Measurements from ENCODE around the gene DIS3L2. TPM values are rescaled to one million over a fixed set of nuclear protein-coding genes. Genes with fewer than 3 reads are reported as not detected.

The DIS3L2 gene
- total RNA-seq, 4 donors from 2014 or later: 12.8 to 27.3 (median 16.8) TPM

- H3K9me3 ChIP-seq: no peaks in the 10 kb centered on the region
- DNase-seq (no peak), ATAC-seq (no peak)
- intact Hi-C loops (cut with DNase I; ENCODE audit: low total_unique reads): no loop called here
- H3K4me3 ChIP-seq: no peak overlapping the region
- TF ChIP-seq POLR2A (IDR thresholded peaks at IDR 0.05): no peak
- TF ChIP-seq CTCF (IDR thresholded peaks at IDR 0.05 in 4 of 5, conservative IDR thresholded peaks at IDR 0.05 in 1 of 5): no peak
- no peaks in the 10 kb centered on the region for H3K27me3 ChIP-seq
- H3K36me3 ChIP-seq: peaks cover 0 to 4% of the 10 kb centered on the region in 2 donors
- in situ Hi-C loops (cut with MboI; ENCODE audit: low sequenced_read_pairs in 4 of 4): no loop called here
- no peaks in the 10 kb centered on the region for H3K4me1 ChIP-seq
- H3K27ac ChIP-seq: no peak overlapping the region
Measured at GRCh38 chr2:232085164-232085563, 123.7 kb downstream of the DIS3L2 start.

GRCh38 chr2:232085826-232086425 lies 124.4 kb downstream of the DIS3L2 start:
- Histone ChIP-seq H3K36me3 (peaks cover 0 to 4% of the 10 kb centered on the region in 2 donors), H3K27me3 (no peaks in the 10 kb centered on the region), H3K27ac (no peak overlapping the region), H3K4me1 (no peaks in the 10 kb centered on the region), H3K9me3 (no peaks in the 10 kb centered on the region), H3K4me3 (no peak overlapping the region)
- ATAC-seq (no peak), DNase-seq (no peak)
- in situ Hi-C loops (cut with MboI; ENCODE audit: low sequenced_read_pairs in 4 of 4): no loop called here
- intact Hi-C loops (cut with DNase I; ENCODE audit: low total_unique reads): no loop called here
- TF ChIP-seq POLR2A (IDR thresholded peaks at IDR 0.05): no peak
- no peak for TF ChIP-seq CTCF (IDR thresholded peaks at IDR 0.05 in 4 of 5, conservative IDR thresholded peaks at IDR 0.05 in 1 of 5)

GRCh38 chr2:232088771-232089170 lies 127.3 kb downstream of the DIS3L2 start:
- H3K27me3 ChIP-seq: no peaks in the 10 kb centered on the region

GRCh38 chr2:232094201-232094600 lies 132.7 kb downstream of the DIS3L2 start:
- Histone ChIP-seq H3K27ac (no peak overlapping the region), H3K4me3 (no peak overlapping the region), H3K36me3 (peaks cover 0 to 13% of the 10 kb centered on the region in 2 donors), H3K9me3 (no peaks in the 10 kb centered on the region), H3K4me1 (no peaks in the 10 kb centered on the region), H3K27me3 (no peaks in the 10 kb centered on the region)
- DNase-seq: no peak
- TF ChIP-seq CTCF (IDR thresholded peaks at IDR 0.05 in 4 of 5, conservative IDR thresholded peaks at IDR 0.05 in 1 of 5) (no peak), POLR2A (IDR thresholded peaks at IDR 0.05) (no peak)
- no peak for ATAC-seq
- intact Hi-C loops (cut with DNase I; ENCODE audit: low total_unique reads): no loop called here
- in situ Hi-C loops (cut with MboI; ENCODE audit: low sequenced_read_pairs in 4 of 4): no loop called here

More at GRCh38 chr2:232088771-232089170, 127.3 kb downstream of the DIS3L2 start:
- in situ Hi-C loops (cut with MboI; ENCODE audit: low sequenced_read_pairs in 4 of 4): no loop called here
- DNase-seq (no peak), ATAC-seq (no peak)
- H3K27ac ChIP-seq: no peak overlapping the region
- TF ChIP-seq POLR2A (IDR thresholded peaks at IDR 0.05) (no peak), CTCF (IDR thresholded peaks at IDR 0.05 in 4 of 5, conservative IDR thresholded peaks at IDR 0.05 in 1 of 5) (no peak)
- intact Hi-C loops (cut with DNase I; ENCODE audit: low total_unique reads): no loop called here
- no peak overlapping the region for H3K4me3 ChIP-seq
- H3K9me3 ChIP-seq: no peaks in the 10 kb centered on the region
- H3K36me3 ChIP-seq: peaks cover 0 to 4% of the 10 kb centered on the region in 2 donors
- H3K4me1 ChIP-seq: no peaks in the 10 kb centered on the region

GRCh38 chr2:232094883-232095282 lies 133.4 kb downstream of the DIS3L2 start:
- no peaks in the 10 kb centered on the region for H3K9me3 ChIP-seq
- no peak overlapping the region for H3K4me3 ChIP-seq
- in situ Hi-C loops (cut with MboI; ENCODE audit: low sequenced_read_pairs in 4 of 4): no loop called here
- DNase-seq: no peak
- no peak for ATAC-seq
- no peak for TF ChIP-seq POLR2A (IDR thresholded peaks at IDR 0.05)
- intact Hi-C loops (cut with DNase I; ENCODE audit: low total_unique reads): no loop called here
- H3K4me1 ChIP-seq: no peaks in the 10 kb centered on the region
- no peak overlapping the region for H3K27ac ChIP-seq
- H3K27me3 ChIP-seq: no peaks in the 10 kb centered on the region
- H3K36me3 ChIP-seq: peaks cover 0 to 13% of the 10 kb centered on the region in 2 donors

All from gastrocnemius medialis (tissue), 4 donors.